Measurements from ENCODE around the gene GRB10. TPM values are rescaled to one million over a fixed set of nuclear protein-coding genes. Genes with fewer than 3 reads are reported as not detected.

Gene GRB10
- total and polyA plus RNA-seq, 4 donors, result 42.2 to 50.6 (median 50.0) TPM

GRCh38 chr7:50728184-50728583, 54.5 kb downstream of the GRB10 start:
- no peaks in the 10 kb centered on the region for H3K9me3 ChIP-seq (ENCODE audit: control insufficient read depth, insufficient read depth, low read length)
- DNase-seq (ENCODE audit: low read depth in 4 of 6, low spot score in 6 of 6), result no peak
- WGBS (ENCODE audit: insufficient coverage), result no CpG with 5 or more reads among the region's 2 CpGs
- H3K4me3 ChIP-seq (ENCODE audit: low read depth, low read length), result no peak overlapping the region
- H3K27me3 ChIP-seq (ENCODE audit: control insufficient read depth, insufficient read depth, low read length), result no peaks in the 10 kb centered on the region
- no peak overlapping the region for H3K27ac ChIP-seq (ENCODE audit: low read depth, low read length)
- peaks cover 9% of the 10 kb centered on the region for H3K4me1 ChIP-seq (ENCODE audit: control insufficient read depth, insufficient read depth, low read length)
- peaks cover 7% of the 10 kb centered on the region for H3K36me3 ChIP-seq (ENCODE audit: control insufficient read depth, insufficient read depth, low read length)

GRCh38 chr7:50727711-50728110, 55.0 kb downstream of the GRB10 start:
- H3K4me1 ChIP-seq (ENCODE audit: control insufficient read depth, insufficient read depth, low read length), result peaks cover 9% of the 10 kb centered on the region
- H3K36me3 ChIP-seq (ENCODE audit: control insufficient read depth, insufficient read depth, low read length), result peaks cover 7% of the 10 kb centered on the region
- WGBS (ENCODE audit: insufficient coverage), result no CpG with 5 or more reads among the region's 2 CpGs
- no peak overlapping the region for H3K4me3 ChIP-seq (ENCODE audit: low read depth, low read length)
- no peaks in the 10 kb centered on the region for H3K27me3 ChIP-seq (ENCODE audit: control insufficient read depth, insufficient read depth, low read length)
- H3K27ac ChIP-seq (ENCODE audit: low read depth, low read length), result no peak overlapping the region
- H3K9me3 ChIP-seq (ENCODE audit: control insufficient read depth, insufficient read depth, low read length), result no peaks in the 10 kb centered on the region
- DNase-seq (ENCODE audit: low read depth in 4 of 6, low spot score in 6 of 6), result no peak

GRCh38 chr7:50727072-50727471, 55.6 kb downstream of the GRB10 start:
- H3K36me3 ChIP-seq (ENCODE audit: control insufficient read depth, insufficient read depth, low read length), result peaks cover 6% of the 10 kb centered on the region
- WGBS (ENCODE audit: insufficient coverage), result no CpG with 5 or more reads among the region's 3 CpGs
- peaks cover 10% of the 10 kb centered on the region for H3K4me1 ChIP-seq (ENCODE audit: control insufficient read depth, insufficient read depth, low read length)
- H3K27ac ChIP-seq (ENCODE audit: low read depth, low read length), result no peak overlapping the region
- no peaks in the 10 kb centered on the region for H3K9me3 ChIP-seq (ENCODE audit: control insufficient read depth, insufficient read depth, low read length)
- no peak overlapping the region for H3K4me3 ChIP-seq (ENCODE audit: low read depth, low read length)
- H3K27me3 ChIP-seq (ENCODE audit: control insufficient read depth, insufficient read depth, low read length), result no peaks in the 10 kb centered on the region
- no peak for DNase-seq (ENCODE audit: low read depth in 4 of 6, low spot score in 6 of 6)

GRCh38 chr7:50725774-50726173, 56.9 kb downstream of the GRB10 start:
- Histone ChIP-seq H3K36me3 (ENCODE audit: control insufficient read depth, insufficient read depth, low read length) (peaks cover 8% of the 10 kb centered on the region), H3K27ac (ENCODE audit: low read depth, low read length) (no peak overlapping the region), H3K27me3 (ENCODE audit: control insufficient read depth, insufficient read depth, low read length) (no peaks in the 10 kb centered on the region), H3K9me3 (ENCODE audit: control insufficient read depth, insufficient read depth, low read length) (no peaks in the 10 kb centered on the region), H3K4me1 (ENCODE audit: control insufficient read depth, insufficient read depth, low read length) (peaks cover 17% of the 10 kb centered on the region), H3K4me3 (ENCODE audit: low read depth, low read length) (no peak overlapping the region)
- no CpG with 5 or more reads among the region's 3 CpGs for WGBS (ENCODE audit: insufficient coverage)
- DNase-seq (ENCODE audit: low read depth in 4 of 6, low spot score in 6 of 6), result no peak

GRCh38 chr7:50724526-50725520, 57.9 kb downstream of the GRB10 start:
- no peak overlapping the region for H3K27ac ChIP-seq (ENCODE audit: low read depth, low read length)
- no peak overlapping the region for H3K4me3 ChIP-seq (ENCODE audit: low read depth, low read length)
- H3K4me1 ChIP-seq (ENCODE audit: control insufficient read depth, insufficient read depth, low read length), result peaks cover 14% of the 10 kb centered on the region
- no peaks in the 10 kb centered on the region for H3K27me3 ChIP-seq (ENCODE audit: control insufficient read depth, insufficient read depth, low read length)
- H3K9me3 ChIP-seq (ENCODE audit: control insufficient read depth, insufficient read depth, low read length), result no peaks in the 10 kb centered on the region
- DNase-seq (ENCODE audit: low read depth in 4 of 6, low spot score in 6 of 6), result no peak
- WGBS (ENCODE audit: insufficient coverage), result 80% methylated on average over 13 of the region's 18 CpGs
- H3K36me3 ChIP-seq (ENCODE audit: control insufficient read depth, insufficient read depth, low read length), result peaks cover 8% of the 10 kb centered on the region

GRCh38 chr7:50723888-50724287, 58.8 kb downstream of the GRB10 start:
- Histone ChIP-seq H3K9me3 (ENCODE audit: control insufficient read depth, insufficient read depth, low read length) (no peaks in the 10 kb centered on the region), H3K27me3 (ENCODE audit: control insufficient read depth, insufficient read depth, low read length) (no peaks in the 10 kb centered on the region), H3K36me3 (ENCODE audit: control insufficient read depth, insufficient read depth, low read length) (peaks cover 8% of the 10 kb centered on the region), H3K4me1 (ENCODE audit: control insufficient read depth, insufficient read depth, low read length) (peaks cover 14% of the 10 kb centered on the region), H3K27ac (ENCODE audit: low read depth, low read length) (no peak overlapping the region), H3K4me3 (ENCODE audit: low read depth, low read length) (no peak overlapping the region)
- WGBS (ENCODE audit: insufficient coverage), result 94% methylated on average over 8 of the region's 9 CpGs
- DNase-seq (ENCODE audit: low read depth in 4 of 6, low spot score in 6 of 6), result no peak

GRCh38 chr7:50723173-50723572, 59.5 kb downstream of the GRB10 start:
- H3K36me3 ChIP-seq (ENCODE audit: control insufficient read depth, insufficient read depth, low read length), result peaks cover 8% of the 10 kb centered on the region

GRCh38 chr7:50721661-50722259, 60.9 kb downstream of the GRB10 start:
- Histone ChIP-seq H3K27me3 (ENCODE audit: control insufficient read depth, insufficient read depth, low read length) (no peaks in the 10 kb centered on the region), H3K27ac (ENCODE audit: low read depth, low read length) (no peak overlapping the region), H3K9me3 (ENCODE audit: control insufficient read depth, insufficient read depth, low read length) (no peaks in the 10 kb centered on the region), H3K4me3 (ENCODE audit: low read depth, low read length) (no peak overlapping the region), H3K36me3 (ENCODE audit: control insufficient read depth, insufficient read depth, low read length) (peaks cover 8% of the 10 kb centered on the region), H3K4me1 (ENCODE audit: control insufficient read depth, insufficient read depth, low read length) (peaks cover 18% of the 10 kb centered on the region)
- no peak for DNase-seq (ENCODE audit: low read depth in 4 of 6, low spot score in 6 of 6)
- WGBS (ENCODE audit: insufficient coverage), result 88% methylated on average over 9 of the region's 10 CpGs

More at GRCh38 chr7:50723173-50723572, 59.5 kb downstream of the GRB10 start:
- Histone ChIP-seq H3K27me3 (ENCODE audit: control insufficient read depth, insufficient read depth, low read length) (no peaks in the 10 kb centered on the region), H3K9me3 (ENCODE audit: control insufficient read depth, insufficient read depth, low read length) (no peaks in the 10 kb centered on the region), H3K4me1 (ENCODE audit: control insufficient read depth, insufficient read depth, low read length) (peaks cover 14% of the 10 kb centered on the region), H3K4me3 (ENCODE audit: low read depth, low read length) (no peak overlapping the region), H3K27ac (ENCODE audit: low read depth, low read length) (no peak overlapping the region)
- no peak for DNase-seq (ENCODE audit: low read depth in 4 of 6, low spot score in 6 of 6)
- 87% methylated on average over 2 of the region's 4 CpGs for WGBS (ENCODE audit: insufficient coverage)

- Histone ChIP-seq H3K9me3 (ENCODE audit: control insufficient read depth, insufficient read depth, low read length) (no peaks in the 10 kb centered on the region), H3K36me3 (ENCODE audit: control insufficient read depth, insufficient read depth, low read length) (peaks cover 8% of the 10 kb centered on the region), H3K27me3 (ENCODE audit: control insufficient read depth, insufficient read depth, low read length) (no peaks in the 10 kb centered on the region), H3K4me3 (ENCODE audit: low read depth, low read length) (no peak overlapping the region), H3K27ac (ENCODE audit: low read depth, low read length) (no peak overlapping the region), H3K4me1 (ENCODE audit: control insufficient read depth, insufficient read depth, low read length) (peaks cover 18% of the 10 kb centered on the region)
- no peak for DNase-seq (ENCODE audit: low read depth in 4 of 6, low spot score in 6 of 6)
- 77% methylated on average over 10 of the region's 10 CpGs for WGBS (ENCODE audit: insufficient coverage)
Observed at GRCh38 chr7:50721160-50721559, 61.5 kb downstream of the GRB10 start.

Data from spinal cord (tissue), 10 donors.